Measurements from ENCODE around the gene XRCC1. TPM values are rescaled to one million over a fixed set of nuclear protein-coding genes. Genes with fewer than 3 reads are reported as not detected.

Gene XRCC1
- total and polyA plus RNA-seq, 10 of the 15 experiments (the other 5 are each of a cell fraction or from before 2014, with no cell fraction given): 2.0 to 51.1 (median 33.7) TPM

GRCh38 chr19:43598445-43599240 lies 23.3 kb upstream of the XRCC1 start (continued):
- TF ChIP-seq FOS (IDR thresholded peaks at IDR 0.05; ENCODE audit: borderline replicate concordance, extremely low read depth, insufficient read length): no peak

GRCh38 chr19:43597876-43598275 lies 22.5 kb upstream of the XRCC1 start:
- peaks cover 7% of the 10 kb centered on the region; the same call in 1 of the 2 replicates for H3K4me1 ChIP-seq (ENCODE audit: control insufficient read depth, insufficient read depth, low read length)
- H3K36me3 ChIP-seq (ENCODE audit: control insufficient read depth in 2 of 2, insufficient read depth in 2 of 2, low read length in 1 of 2): peaks cover 9 to 23% of the 10 kb centered on the region in 2 experiments; a peak in 3 of 4 replicates
- peak overlapping the region; percentile 80 for H3K4me3 ChIP-seq
- H3K27me3 ChIP-seq (replicated peaks in 1 of 2; ENCODE audit: control insufficient read depth in 2 of 2, insufficient read depth in 2 of 2, low read length in 1 of 2): no peaks in the 10 kb centered on the region
- no TSS peak for BruUV-seq (replicated peaks)
- H4K20me1 ChIP-seq (ENCODE audit: control insufficient read depth, insufficient read depth): no peaks in the 10 kb centered on the region
- SMC1A ChIA-PET (ENCODE audit: uncharacterized antibody, unreplicated experiment): interaction anchor here (0.7 to 5.4 kb wide), 4 partner anchors 9 to 150 kb away, joined by 3 to 59 read pairs (median 20); no protein-coding TSS in a partner anchor
- peak overlapping the region; percentile 32; the same call in 1 of the 2 replicates for H3K9ac ChIP-seq (ENCODE audit: control insufficient read depth, insufficient read depth, low read length)
- peaks cover 37% of the 10 kb centered on the region for H3K79me2 ChIP-seq (ENCODE audit: control insufficient read depth, insufficient read depth, low read length)
- H3K27ac ChIP-seq (ENCODE audit: control insufficient read depth, insufficient read depth): no peak overlapping the region; the same call in 1 of the 2 replicates
- intact Hi-C loops (cut with micrococcal nuclease; ENCODE audit: unreplicated experiment) (loop anchor here (2.0 kb wide), 1 partner anchor 65 kb away; the partner anchor contains the start of gene ZNF575), in situ Hi-C loops (cut with MboI) (no loop called here)
- TF ChIP-seq JUND (IDR thresholded peaks at IDR 0.05; ENCODE audit: low read depth, low read length): no peak
- no peak for TF ChIP-seq NFYB (IDR thresholded peaks at IDR 0.05; ENCODE audit: insufficient read depth, low read depth, low read length)
- TF ChIP-seq NR2C1 (IDR thresholded peaks at IDR 0.05): no peak
- no peak for TF ChIP-seq YBX1 (IDR thresholded peaks at IDR 0.05)
- no peak for TF ChIP-seq SRF (IDR thresholded peaks at IDR 0.05; ENCODE audit: low read depth in 2 of 2, low read length in 2 of 2)
- no peak for TF ChIP-seq HDAC6 (IDR thresholded peaks at IDR 0.05; ENCODE audit: unreplicated experiment)
- no peak for TF ChIP-seq RELA (IDR thresholded peaks at IDR 0.05; ENCODE audit: borderline replicate concordance, partially characterized antibody)
- TF ChIP-seq PRDM15 (CRISPR knock-in tag; IDR thresholded peaks at IDR 0.05): no peak
- no peak for TF ChIP-seq TCF7 (IDR thresholded peaks at IDR 0.05; ENCODE audit: borderline replicate concordance)
- no peak for TF ChIP-seq BACH1 (IDR thresholded peaks at IDR 0.05; ENCODE audit: borderline replicate concordance)
- no peak for TF ChIP-seq HDAC2 (IDR thresholded peaks at IDR 0.05)
- TF ChIP-seq BCLAF1 (IDR thresholded peaks at IDR 0.05): no peak
- H3K9me3 ChIP-seq (replicated peaks; ENCODE audit: control insufficient read depth, insufficient read depth, low read length): no peaks in the 10 kb centered on the region
- no peak overlapping the region for H2AFZ ChIP-seq (ENCODE audit: control insufficient read depth, low read depth, low read length)
- no peak for FAIRE-seq
- no peak for ATAC-seq
- peak overlapping the region; percentile 86 for H3K4me2 ChIP-seq (ENCODE audit: control insufficient read depth, insufficient read depth)
- no peak for DNase-seq (ENCODE audit: low read depth, low spot score)
- RAD21 ChIA-PET (ENCODE audit: unreplicated experiment): interaction anchor here (0.9 to 4.8 kb wide), 4 partner anchors 18 to 212 kb away, joined by 3 to 92 read pairs (median 4); partner anchors contain the start of gene ZNF575
- WGBS (ENCODE audit: insufficient coverage, insufficient replicate concordance, low lambda C conversion rate, missing lambda C conversion rate): 52% methylated on average over 5 of the region's 5 CpGs
- POLR2A ChIA-PET: interaction anchor here (0.7 to 3.7 kb wide), 2 partner anchors 23 to 167 kb away, joined by 3 to 22 read pairs; partner anchors contain the start of genes PINLYP and XRCC1
- CTCF ChIA-PET: interaction anchor here (1.0 to 6.6 kb wide), 6 partner anchors 23 to 212 kb away, joined by 3 to 169 read pairs (median 18); partner anchors contain the start of gene XRCC1

Measured in GM12878 (cell line).